Fibroblast of the aortic adventitia (primary cell): ENCODE results near the gene ZFYVE9. TPM values are rescaled to one million over a fixed set of nuclear protein-coding genes. Genes with fewer than 3 reads are reported as not detected.
A peak's percentile ranks its signal among the peaks of the same experiment; 100 is the strongest.
"Not testable (repeated sequence)": the region's sequence is repeated elsewhere in the genome, so short reads cannot be mapped to it uniquely, and the experiment has no call there.

Source experiments
- DNase-seq: peaks from one replicate; pipeline ENCODE4 v3.0.0-alpha.2; 2010; ENCODE audit warnings: low read depth
- H3K4me3 ChIP-seq: 2 replicates; pipeline ENCODE4 v1.5.1; 2011; ENCODE audit warnings: low read depth, mild to moderate bottlenecking, control low read depth, low read length, moderate library complexity
- total RNA-seq: library from RNA; depleted of rRNA; stranded (reverse); fragments of >200 nt; gene quantifications from 2 replicates; pipeline ENCODE4 v1.2.3, GENCODE V29; 2012; ENCODE audit warnings: low replicate concordance
- TF ChIP-seq, protein P1 (sequence below): IDR thresholded peaks from 2 replicates; pipeline ENCODE4 v1.5.1; 2011; ENCODE audit warnings: mild to moderate bottlenecking, low read length, control low read depth, inconsistent platforms; ENCODE audit not compliant: insufficient read depth

Gene ZFYVE9
- total RNA-seq, 1 donor: 28.8 TPM

- no peak overlapping the region for H3K4me3 ChIP-seq
- peak; percentile 73 for DNase-seq
- TF ChIP-seq, protein P1, sequence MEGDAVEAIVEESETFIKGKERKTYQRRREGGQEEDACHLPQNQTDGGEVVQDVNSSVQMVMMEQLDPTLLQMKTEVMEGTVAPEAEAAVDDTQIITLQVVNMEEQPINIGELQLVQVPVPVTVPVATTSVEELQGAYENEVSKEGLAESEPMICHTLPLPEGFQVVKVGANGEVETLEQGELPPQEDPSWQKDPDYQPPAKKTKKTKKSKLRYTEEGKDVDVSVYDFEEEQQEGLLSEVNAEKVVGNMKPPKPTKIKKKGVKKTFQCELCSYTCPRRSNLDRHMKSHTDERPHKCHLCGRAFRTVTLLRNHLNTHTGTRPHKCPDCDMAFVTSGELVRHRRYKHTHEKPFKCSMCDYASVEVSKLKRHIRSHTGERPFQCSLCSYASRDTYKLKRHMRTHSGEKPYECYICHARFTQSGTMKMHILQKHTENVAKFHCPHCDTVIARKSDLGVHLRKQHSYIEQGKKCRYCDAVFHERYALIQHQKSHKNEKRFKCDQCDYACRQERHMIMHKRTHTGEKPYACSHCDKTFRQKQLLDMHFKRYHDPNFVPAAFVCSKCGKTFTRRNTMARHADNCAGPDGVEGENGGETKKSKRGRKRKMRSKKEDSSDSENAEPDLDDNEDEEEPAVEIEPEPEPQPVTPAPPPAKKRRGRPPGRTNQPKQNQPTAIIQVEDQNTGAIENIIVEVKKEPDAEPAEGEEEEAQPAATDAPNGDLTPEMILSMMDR: no peak
These were observed 1.9 kb upstream of the ZFYVE9 start for GRCh38 chr1:52139817-52140540.

DNA sequence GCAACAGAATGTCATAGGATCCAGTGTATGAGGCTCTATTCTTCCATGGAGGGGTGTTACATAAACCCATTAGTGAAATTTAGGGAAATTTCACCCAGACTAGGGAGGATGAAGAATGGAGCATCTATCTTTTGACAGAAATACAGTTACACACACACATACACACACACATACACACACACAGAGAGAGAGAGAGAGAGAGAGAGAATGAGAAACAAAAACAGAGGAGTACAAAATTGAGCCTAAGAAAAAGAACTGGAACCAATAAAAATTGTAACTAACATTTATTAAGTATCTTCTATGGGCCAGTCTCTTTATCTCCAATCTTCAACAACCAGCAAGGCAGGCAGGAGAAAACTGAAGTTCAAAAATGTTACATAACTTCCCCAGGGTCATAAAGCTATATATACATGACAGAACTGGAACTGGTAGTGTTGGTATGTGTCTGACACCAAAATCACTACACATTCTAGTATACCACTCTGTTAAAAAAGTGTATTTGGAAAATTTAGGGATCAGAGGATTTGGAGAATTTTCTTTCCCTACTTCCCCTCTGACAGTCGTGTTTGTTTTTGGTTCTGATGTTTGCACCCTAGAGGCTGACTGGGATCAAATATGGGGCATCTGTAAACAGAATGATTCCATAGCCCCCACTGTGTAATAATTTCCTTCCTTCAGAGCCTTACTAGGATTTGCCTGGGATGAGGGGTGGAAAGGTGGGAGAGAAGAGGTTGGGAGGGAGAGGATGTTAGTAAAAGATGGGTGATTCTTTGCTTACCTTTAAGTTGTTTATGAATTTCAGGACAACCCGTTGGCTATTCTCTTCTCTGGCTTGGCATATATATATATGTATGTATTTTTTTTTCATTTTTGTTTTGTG is 1.0 kb upstream of the ZFYVE9 start:
- peak overlapping the region; percentile 1 for H3K4me3 ChIP-seq
- DNase-seq: peak; percentile 10
- TF ChIP-seq, protein P1: no peak

DNA sequence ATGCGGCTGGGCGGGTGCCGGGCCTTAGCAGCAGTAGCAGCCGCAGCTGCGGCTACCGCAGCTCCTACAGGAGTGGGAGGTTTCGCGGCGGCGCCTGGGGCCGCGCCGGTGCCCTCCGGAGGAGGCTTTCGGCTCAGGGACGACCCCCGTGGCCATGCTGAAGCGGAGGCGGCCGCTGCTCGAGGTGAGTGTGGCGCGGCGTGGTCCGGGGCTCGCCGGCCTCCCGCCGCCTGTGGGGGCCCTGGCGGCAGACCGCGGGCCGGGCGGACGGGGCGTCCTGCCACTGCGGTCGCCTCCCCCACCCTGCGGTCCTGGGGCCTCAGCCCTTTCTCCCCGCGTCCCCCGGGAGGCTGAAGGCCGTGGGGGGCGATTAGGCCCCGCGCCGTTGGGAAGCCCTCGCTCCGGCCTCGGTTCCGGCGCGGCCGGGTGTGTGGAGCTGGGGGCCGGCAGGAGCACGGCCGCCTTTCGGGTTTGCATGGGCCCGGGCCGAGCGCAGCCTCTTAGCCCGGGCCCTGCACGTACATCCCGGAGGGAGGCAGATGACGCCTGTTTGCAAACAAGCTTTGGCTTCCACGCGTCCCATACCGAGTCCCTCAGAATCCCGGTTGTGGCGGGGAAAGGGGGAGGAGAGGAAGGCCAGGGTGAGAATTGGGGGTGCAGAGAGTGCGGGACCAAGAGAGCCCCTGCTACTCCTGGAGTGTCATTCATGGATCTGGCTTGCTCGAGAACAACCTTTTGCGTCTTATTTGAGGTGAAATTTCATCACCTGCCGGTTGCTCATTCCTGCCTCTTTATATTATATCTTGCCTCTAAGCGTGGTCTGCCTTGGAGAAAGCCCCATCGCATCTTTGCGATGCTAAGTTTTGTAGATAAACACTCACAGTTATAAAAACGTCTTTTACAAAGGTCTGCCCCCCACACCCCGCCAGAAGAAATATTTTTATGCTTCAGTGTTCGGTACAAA is 613 bp downstream of the ZFYVE9 start:
- DNase-seq: peak; percentile 56
- TF ChIP-seq, protein P1: no peak
- H3K4me3 ChIP-seq: peak overlapping the region; percentile 82

GRCh38 chr1:52145137-52145536 is 3.2 kb downstream of the ZFYVE9 start:
- TF ChIP-seq, protein P1: no peak
- DNase-seq: no peak
- H3K4me3 ChIP-seq: no peak overlapping the region

DNA sequence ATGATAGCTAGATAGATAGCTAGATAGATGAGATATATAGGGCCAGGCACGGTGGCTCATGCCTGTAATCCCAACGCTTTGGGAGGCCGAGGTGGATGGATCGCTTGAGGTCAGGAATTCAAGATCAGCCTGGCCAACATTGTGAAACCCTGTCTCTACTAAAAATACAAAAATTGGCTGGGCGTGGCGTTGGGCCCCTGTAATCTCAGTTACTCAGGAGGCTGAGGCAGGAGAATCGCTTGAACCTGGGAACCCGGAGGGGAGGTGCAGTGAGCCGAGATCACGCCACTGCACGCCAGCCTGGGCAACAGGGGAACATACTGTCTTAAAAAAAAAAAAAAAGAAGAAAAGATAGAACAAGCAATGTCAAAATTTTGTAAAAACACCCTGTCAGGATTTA is 8.6 kb downstream of the ZFYVE9 start:
- not testable (repeated sequence) for DNase-seq, H3K4me3 ChIP-seq

DNA sequence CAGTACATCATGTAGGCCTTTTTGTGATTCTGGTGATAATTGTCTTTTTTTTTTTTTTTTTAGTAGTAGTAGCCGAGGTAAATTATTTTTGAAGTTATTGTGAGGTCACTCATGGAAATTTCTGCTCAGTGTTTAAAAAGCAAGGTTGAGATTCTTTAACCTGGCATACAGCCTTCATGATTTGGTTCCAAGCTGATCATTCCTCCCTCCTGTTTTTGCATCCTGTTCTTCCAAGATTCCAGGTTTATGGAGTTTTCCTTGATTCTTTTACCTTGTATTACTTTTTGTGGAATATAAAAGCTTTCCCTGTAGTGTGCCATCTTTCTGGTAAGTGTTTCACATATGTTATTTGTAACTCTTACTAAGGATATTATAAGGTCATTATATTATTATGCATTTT is 9.1 kb downstream of the ZFYVE9 start:
- no peak for DNase-seq
- H3K4me3 ChIP-seq: no peak overlapping the region
- TF ChIP-seq, protein P1: no peak
